Measurements from ENCODE around the gene PARVB.

Gene PARVB

DNA sequence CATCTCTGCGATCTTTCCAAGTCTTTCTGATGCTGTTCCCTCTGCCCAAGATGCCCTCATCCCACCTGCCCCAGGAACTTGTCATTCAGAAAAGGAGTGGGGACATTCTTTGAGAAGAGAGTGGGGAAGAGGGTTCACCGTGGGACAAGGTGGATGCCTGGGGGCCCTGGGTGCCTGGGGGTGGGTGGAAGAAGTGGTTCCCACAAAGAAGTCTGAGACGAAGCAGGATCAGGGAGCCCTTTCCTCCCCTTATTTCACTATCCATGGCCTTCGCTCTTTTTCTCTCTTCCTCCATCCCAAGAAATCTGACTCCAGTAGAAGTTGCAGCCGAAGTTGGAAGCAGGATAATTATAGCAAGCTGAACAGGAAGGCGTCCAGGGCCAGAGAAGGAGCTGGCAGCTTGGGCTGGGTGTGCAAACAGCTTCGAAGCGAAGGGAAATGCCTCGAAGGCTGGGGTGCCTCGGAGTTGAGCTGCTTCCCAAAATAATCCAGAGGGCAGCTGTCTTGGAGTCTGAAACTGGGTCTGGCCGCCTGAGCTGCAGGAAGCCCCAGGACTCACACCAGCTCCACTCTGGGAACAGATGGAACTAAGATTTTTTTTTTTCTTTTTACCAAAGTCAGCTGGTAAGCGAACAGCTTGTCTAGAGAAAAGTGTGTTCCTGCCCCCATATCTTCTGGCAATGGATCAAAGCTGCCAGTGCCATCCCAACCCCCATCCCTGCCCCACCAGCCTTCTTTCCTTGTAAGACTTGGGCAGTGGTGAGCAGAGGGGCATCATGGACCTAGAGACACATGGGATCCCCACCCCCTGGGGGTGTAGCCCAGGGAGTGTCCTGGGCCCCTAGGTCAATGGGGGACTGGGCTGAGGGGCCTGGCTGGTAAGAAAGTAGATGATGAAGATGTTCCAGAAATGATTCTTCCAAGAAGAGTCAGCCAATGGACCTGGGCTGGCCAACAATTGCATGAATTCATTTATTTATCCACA, 188.1 kb downstream of the PARVB start:
- Histone ChIP-seq H3K36me3 (ENCODE audit: control insufficient read depth in 5 of 5, insufficient read depth in 5 of 5, low read length in 5 of 5) (no peaks in the 10 kb centered on the region), H3K9ac (ENCODE audit: low read length in 5 of 5) (no peak overlapping the region), H3K4me3 (ENCODE audit: low read depth in 1 of 5, low read length in 5 of 5) (no peak overlapping the region), H3K9me3 (ENCODE audit: control insufficient read depth in 5 of 5, low read length in 5 of 5) (peaks cover 9 to 34% (median 22%) of the 10 kb centered on the region in 5 donors), H3K27ac (ENCODE audit: low read depth, low read length) (no peak overlapping the region), H3K27me3 (ENCODE audit: control insufficient read depth in 5 of 5, insufficient read depth in 4 of 5, low read length in 5 of 5) (peaks cover 0 to 6% (median 3%) of the 10 kb centered on the region in 5 donors), H3K4me1 (ENCODE audit: control insufficient read depth in 5 of 5, insufficient read depth in 5 of 5, low read length in 5 of 5) (peaks cover 0 to 6% (median 0%) of the 10 kb centered on the region in 5 donors)

DNA sequence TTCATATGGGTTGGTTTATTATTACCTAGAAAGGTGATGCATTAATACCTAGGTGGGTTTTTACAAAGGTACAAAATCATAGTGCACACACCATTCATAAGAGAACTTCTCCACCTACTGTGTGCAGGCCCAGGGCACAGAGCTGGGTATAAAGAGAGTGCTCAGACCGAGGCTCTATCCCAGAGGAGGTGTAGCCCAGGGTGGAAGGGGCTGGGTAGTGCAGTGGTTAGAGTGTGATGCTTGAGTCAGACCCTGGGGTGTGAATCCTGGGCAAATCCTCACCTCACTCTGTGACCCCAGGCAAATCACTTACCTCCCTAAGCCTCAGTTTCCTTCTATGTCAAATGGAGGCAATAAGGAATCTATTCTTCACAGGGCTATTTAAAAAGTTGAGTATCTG, 188.8 kb downstream of the PARVB start:
- H3K36me3 ChIP-seq (ENCODE audit: control insufficient read depth in 5 of 5, insufficient read depth in 5 of 5, low read length in 5 of 5) = no peaks in the 10 kb centered on the region
- peaks cover 0 to 7% (median 3%) of the 10 kb centered on the region in 5 donors for H3K27me3 ChIP-seq (ENCODE audit: control insufficient read depth in 5 of 5, insufficient read depth in 4 of 5, low read length in 5 of 5)
- no peak overlapping the region for H3K4me3 ChIP-seq (ENCODE audit: low read depth in 1 of 5, low read length in 5 of 5)
- peaks cover 0 to 6% (median 0%) of the 10 kb centered on the region in 5 donors for H3K4me1 ChIP-seq (ENCODE audit: control insufficient read depth in 5 of 5, insufficient read depth in 5 of 5, low read length in 5 of 5)
- H3K9ac ChIP-seq (ENCODE audit: low read length in 5 of 5) = no peak overlapping the region
- H3K27ac ChIP-seq (ENCODE audit: low read depth, low read length) = no peak overlapping the region
- H3K9me3 ChIP-seq (ENCODE audit: control insufficient read depth in 5 of 5, low read length in 5 of 5) = peaks cover 9 to 34% (median 20%) of the 10 kb centered on the region in 5 donors

DNA sequence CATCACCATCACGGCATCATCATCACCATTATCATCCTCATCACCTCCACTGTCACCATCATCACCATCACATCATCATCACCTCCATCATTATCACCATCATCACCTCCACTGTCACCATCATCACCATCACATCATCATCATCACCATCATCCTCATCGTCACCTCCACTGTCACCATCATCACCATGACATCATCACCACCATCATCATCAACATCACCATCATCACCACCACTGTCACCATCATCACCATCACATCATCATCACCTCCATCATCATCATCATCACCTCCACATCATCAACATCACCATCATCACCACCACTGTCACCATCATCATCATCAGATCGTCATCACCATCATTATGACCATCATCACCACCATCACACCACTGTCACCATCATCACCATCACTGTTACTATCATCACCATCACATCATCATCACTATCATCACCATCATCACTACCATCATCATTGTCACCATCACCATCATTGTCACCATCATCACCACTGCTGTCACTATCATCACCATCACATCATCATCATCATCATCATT, 189.5 kb downstream of the PARVB start:
- H3K36me3 ChIP-seq (ENCODE audit: control insufficient read depth in 5 of 5, insufficient read depth in 5 of 5, low read length in 5 of 5) = no peaks in the 10 kb centered on the region
- peaks cover 9 to 34% (median 20%) of the 10 kb centered on the region in 5 donors for H3K9me3 ChIP-seq (ENCODE audit: control insufficient read depth in 5 of 5, low read length in 5 of 5)
- no peak overlapping the region for H3K27ac ChIP-seq (ENCODE audit: low read depth, low read length)
- H3K27me3 ChIP-seq (ENCODE audit: control insufficient read depth in 5 of 5, insufficient read depth in 4 of 5, low read length in 5 of 5) = peaks cover 3 to 8% (median 5%) of the 10 kb centered on the region in 5 donors
- no peak overlapping the region for H3K9ac ChIP-seq (ENCODE audit: low read length in 5 of 5)
- peaks cover 0 to 6% (median 0%) of the 10 kb centered on the region in 5 donors for H3K4me1 ChIP-seq (ENCODE audit: control insufficient read depth in 5 of 5, insufficient read depth in 5 of 5, low read length in 5 of 5)
- no peak overlapping the region for H3K4me3 ChIP-seq (ENCODE audit: low read depth in 1 of 5, low read length in 5 of 5)

DNA sequence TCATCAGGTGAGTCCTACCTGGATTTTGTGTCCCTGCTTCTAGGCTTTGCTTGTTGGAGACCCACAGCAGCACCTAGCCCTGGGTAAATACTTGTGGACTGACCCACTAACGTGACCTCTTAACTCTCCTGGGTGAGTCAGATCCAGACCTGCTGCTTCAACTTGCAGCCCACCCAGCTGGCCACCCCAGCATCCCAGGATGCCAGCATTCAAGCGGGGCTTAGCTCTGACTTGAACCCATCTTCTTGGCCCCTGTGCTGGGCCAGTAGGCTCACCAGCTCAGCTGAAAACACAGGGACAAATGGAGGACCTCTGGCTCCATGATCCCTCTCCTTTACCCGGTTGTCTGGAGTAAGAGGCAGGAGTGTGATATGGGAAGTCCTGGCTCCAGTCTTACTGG, 190.1 kb downstream of the PARVB start:
- H3K4me1 ChIP-seq (ENCODE audit: control insufficient read depth in 5 of 5, insufficient read depth in 5 of 5, low read length in 5 of 5) = peaks cover 0 to 6% (median 0%) of the 10 kb centered on the region in 5 donors
- H3K27me3 ChIP-seq (ENCODE audit: control insufficient read depth in 5 of 5, insufficient read depth in 4 of 5, low read length in 5 of 5) = peaks cover 3 to 10% (median 5%) of the 10 kb centered on the region in 5 donors
- H3K9me3 ChIP-seq (ENCODE audit: control insufficient read depth in 5 of 5, low read length in 5 of 5) = peaks cover 7 to 30% (median 18%) of the 10 kb centered on the region in 5 donors
- H3K27ac ChIP-seq (ENCODE audit: low read depth, low read length) = no peak overlapping the region
- H3K36me3 ChIP-seq (ENCODE audit: control insufficient read depth in 5 of 5, insufficient read depth in 5 of 5, low read length in 5 of 5) = no peaks in the 10 kb centered on the region
- no peak overlapping the region for H3K9ac ChIP-seq (ENCODE audit: low read length in 5 of 5)
- no peak overlapping the region for H3K4me3 ChIP-seq (ENCODE audit: low read depth in 1 of 5, low read length in 5 of 5)

DNA sequence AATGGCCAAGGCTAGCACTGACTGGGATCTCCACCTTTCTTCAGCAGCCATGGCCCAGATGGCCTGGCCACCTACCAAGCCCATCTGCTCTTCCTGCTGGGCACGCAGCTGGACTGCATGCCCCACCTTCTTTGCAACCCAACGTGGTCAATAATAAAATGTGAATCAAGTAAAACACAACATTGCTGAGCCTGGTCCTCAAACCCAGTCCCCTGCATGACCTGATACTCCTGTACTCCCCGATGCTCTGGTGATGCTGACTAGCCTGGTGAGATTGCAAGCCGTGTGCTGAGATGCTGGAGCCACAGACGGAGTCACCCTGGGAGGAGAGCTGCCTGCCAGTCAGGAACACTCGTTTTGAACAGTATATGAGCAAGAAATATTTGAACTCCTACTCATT, 190.7 kb downstream of the PARVB start:
- H3K9ac ChIP-seq (ENCODE audit: low read length in 5 of 5) = no peak overlapping the region

DNA sequence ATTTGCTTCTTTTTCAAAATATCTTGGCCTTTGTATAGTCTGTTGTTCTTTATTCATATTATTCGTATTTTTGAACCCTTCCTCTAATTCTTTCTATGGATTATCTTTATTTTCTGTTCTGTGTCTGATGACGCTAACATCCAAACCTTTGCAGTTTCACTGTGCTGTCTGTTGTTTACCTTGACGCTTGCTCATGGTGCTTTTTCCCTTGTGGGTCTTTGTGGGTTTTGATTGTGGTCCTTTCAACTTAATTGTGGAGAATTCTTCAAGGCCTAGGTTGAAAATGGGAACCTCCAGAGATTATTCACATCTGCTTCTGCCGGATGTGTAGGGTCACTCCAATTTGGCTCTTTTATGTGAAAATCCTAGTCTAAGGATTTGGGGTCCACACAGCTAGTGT, 191.2 kb downstream of the PARVB start:
- H3K27ac ChIP-seq (ENCODE audit: low read depth, low read length) = no peak overlapping the region
- H3K36me3 ChIP-seq (ENCODE audit: control insufficient read depth in 5 of 5, insufficient read depth in 5 of 5, low read length in 5 of 5) = no peaks in the 10 kb centered on the region
- H3K4me1 ChIP-seq (ENCODE audit: control insufficient read depth in 5 of 5, insufficient read depth in 5 of 5, low read length in 5 of 5) = peaks cover 0 to 6% (median 0%) of the 10 kb centered on the region in 5 donors
- H3K9me3 ChIP-seq (ENCODE audit: control insufficient read depth in 5 of 5, low read length in 5 of 5) = peaks cover 3 to 19% (median 11%) of the 10 kb centered on the region in 5 donors
- no peak overlapping the region for H3K9ac ChIP-seq (ENCODE audit: low read length in 5 of 5)
- H3K27me3 ChIP-seq (ENCODE audit: control insufficient read depth in 5 of 5, insufficient read depth in 4 of 5, low read length in 5 of 5) = peaks cover 3 to 11% (median 5%) of the 10 kb centered on the region in 5 donors
- H3K4me3 ChIP-seq (ENCODE audit: low read depth in 1 of 5, low read length in 5 of 5) = no peak overlapping the region

More for the DNA sequence above, 190.7 kb downstream of the PARVB start:
- H3K27ac ChIP-seq (ENCODE audit: low read depth, low read length) = no peak overlapping the region
- peaks cover 7 to 25% (median 15%) of the 10 kb centered on the region in 5 donors for H3K9me3 ChIP-seq (ENCODE audit: control insufficient read depth in 5 of 5, low read length in 5 of 5)
- H3K4me1 ChIP-seq (ENCODE audit: control insufficient read depth in 5 of 5, insufficient read depth in 5 of 5, low read length in 5 of 5) = peaks cover 0 to 6% (median 0%) of the 10 kb centered on the region in 5 donors
- H3K4me3 ChIP-seq (ENCODE audit: low read depth in 1 of 5, low read length in 5 of 5) = no peak overlapping the region
- peaks cover 3 to 11% (median 5%) of the 10 kb centered on the region in 5 donors for H3K27me3 ChIP-seq (ENCODE audit: control insufficient read depth in 5 of 5, insufficient read depth in 4 of 5, low read length in 5 of 5)
- H3K36me3 ChIP-seq (ENCODE audit: control insufficient read depth in 5 of 5, insufficient read depth in 5 of 5, low read length in 5 of 5) = no peaks in the 10 kb centered on the region

DNA sequence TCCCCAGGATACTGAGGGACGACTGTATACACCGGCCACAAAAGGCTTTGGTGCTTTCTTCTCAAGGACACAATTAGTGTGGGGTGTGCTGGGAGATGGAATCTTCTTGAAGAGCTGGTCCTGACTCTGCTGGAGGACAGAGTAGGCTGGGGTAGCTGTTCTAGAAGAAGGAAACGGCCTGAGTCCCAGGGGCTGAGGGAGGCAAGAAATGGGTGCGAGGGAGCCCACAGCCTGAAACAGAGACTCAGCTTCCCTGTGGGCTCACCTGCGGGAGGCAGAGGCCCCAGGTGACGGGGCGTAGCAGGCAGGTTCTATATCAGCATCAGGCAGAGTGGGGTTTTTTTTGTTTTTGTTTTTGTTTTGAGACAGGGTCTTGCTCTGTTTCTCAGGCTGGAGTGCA, 193.2 kb downstream of the PARVB start:
- H3K27me3 ChIP-seq (ENCODE audit: control insufficient read depth in 5 of 5, insufficient read depth in 4 of 5, low read length in 5 of 5) = peaks cover 0 to 11% (median 5%) of the 10 kb centered on the region in 5 donors
- no peak overlapping the region for H3K27ac ChIP-seq (ENCODE audit: low read depth, low read length)
- H3K9me3 ChIP-seq (ENCODE audit: control insufficient read depth in 5 of 5, low read length in 5 of 5) = peaks cover 3 to 25% (median 16%) of the 10 kb centered on the region in 5 donors
- H3K4me1 ChIP-seq (ENCODE audit: control insufficient read depth in 5 of 5, insufficient read depth in 5 of 5, low read length in 5 of 5) = peaks cover 0 to 3% (median 0%) of the 10 kb centered on the region in 5 donors
- H3K9ac ChIP-seq (ENCODE audit: low read length in 5 of 5) = no peak overlapping the region
- no peaks in the 10 kb centered on the region for H3K36me3 ChIP-seq (ENCODE audit: control insufficient read depth in 5 of 5, insufficient read depth in 5 of 5, low read length in 5 of 5)
- no peak overlapping the region for H3K4me3 ChIP-seq (ENCODE audit: low read depth in 1 of 5, low read length in 5 of 5)

DNA sequence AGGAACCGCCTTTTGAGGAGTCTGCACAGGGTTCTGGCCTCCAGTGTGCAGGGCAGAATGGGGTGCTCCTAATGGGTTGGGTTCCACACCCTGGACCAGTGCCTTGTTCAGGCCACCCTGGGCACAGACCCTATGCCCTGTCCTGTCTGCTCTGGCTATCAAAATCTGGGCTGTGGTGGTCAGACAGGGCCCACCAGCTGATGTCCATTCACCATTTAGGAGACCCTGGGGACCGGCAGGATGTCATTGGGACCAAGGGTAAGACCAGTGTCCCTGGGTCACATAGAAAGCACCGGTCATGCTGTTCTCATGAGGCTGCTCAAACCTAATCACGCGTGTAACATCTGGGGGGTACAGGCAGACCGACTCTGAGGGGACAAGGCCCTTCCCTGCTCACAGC, 194.0 kb downstream of the PARVB start:
- no peak overlapping the region for H3K27ac ChIP-seq (ENCODE audit: low read depth, low read length)
- peaks cover 0 to 11% (median 5%) of the 10 kb centered on the region in 5 donors for H3K27me3 ChIP-seq (ENCODE audit: control insufficient read depth in 5 of 5, insufficient read depth in 4 of 5, low read length in 5 of 5)
- no peaks in the 10 kb centered on the region for H3K4me1 ChIP-seq (ENCODE audit: control insufficient read depth in 5 of 5, insufficient read depth in 5 of 5, low read length in 5 of 5)
- peaks cover 3 to 25% (median 16%) of the 10 kb centered on the region in 5 donors for H3K9me3 ChIP-seq (ENCODE audit: control insufficient read depth in 5 of 5, low read length in 5 of 5)
- H3K4me3 ChIP-seq (ENCODE audit: low read depth in 1 of 5, low read length in 5 of 5) = no peak overlapping the region
- no peak overlapping the region for H3K9ac ChIP-seq (ENCODE audit: low read length in 5 of 5)
- H3K36me3 ChIP-seq (ENCODE audit: control insufficient read depth in 5 of 5, insufficient read depth in 5 of 5, low read length in 5 of 5) = no peaks in the 10 kb centered on the region

DNA sequence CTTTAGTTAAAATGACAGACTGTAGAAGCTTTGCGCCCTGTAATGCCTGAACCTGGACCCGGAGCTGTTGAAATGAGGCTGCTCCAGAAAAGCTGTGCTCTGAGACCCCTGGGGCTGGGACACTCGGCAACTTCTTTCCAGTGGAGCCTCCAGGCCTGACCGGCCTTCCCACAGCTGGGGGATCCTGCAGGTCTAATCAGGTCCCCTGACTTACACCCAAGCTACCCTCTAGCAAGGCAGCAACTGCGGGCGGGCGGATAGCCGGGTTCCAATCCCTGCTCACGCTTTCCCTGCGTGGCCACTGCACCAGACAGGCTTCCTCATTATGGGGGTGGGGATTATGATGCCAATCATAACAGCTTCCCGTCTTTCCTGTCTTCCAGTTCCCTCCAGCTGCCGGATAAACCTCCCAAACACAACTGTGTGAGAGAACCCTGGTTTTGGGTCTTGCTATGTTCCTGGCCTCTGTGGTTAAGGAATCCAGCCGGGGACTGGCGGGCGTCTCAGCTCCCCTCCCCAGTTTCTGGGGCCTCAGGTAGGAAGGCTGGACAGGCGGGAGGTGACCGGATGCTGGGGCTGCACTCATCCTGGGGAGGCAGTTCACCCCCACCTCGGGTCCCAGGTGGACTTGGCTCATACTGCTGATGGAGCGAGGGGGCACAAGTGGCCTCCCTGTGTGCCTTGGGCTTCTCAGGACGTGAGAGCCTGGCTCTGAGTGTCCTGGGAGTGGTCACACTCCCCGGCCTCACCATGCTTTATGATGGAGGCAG, 195.2 kb downstream of the PARVB start:
- no peak overlapping the region for H3K9ac ChIP-seq (ENCODE audit: low read length in 5 of 5)
- no peaks in the 10 kb centered on the region for H3K4me1 ChIP-seq (ENCODE audit: control insufficient read depth in 5 of 5, insufficient read depth in 5 of 5, low read length in 5 of 5)
- H3K27me3 ChIP-seq (ENCODE audit: control insufficient read depth in 5 of 5, insufficient read depth in 4 of 5, low read length in 5 of 5) = peaks cover 0 to 11% (median 5%) of the 10 kb centered on the region in 5 donors
- no peak overlapping the region for H3K4me3 ChIP-seq (ENCODE audit: low read depth in 1 of 5, low read length in 5 of 5)
- peaks cover 3 to 22% (median 16%) of the 10 kb centered on the region in 5 donors for H3K9me3 ChIP-seq (ENCODE audit: control insufficient read depth in 5 of 5, low read length in 5 of 5)
- no peaks in the 10 kb centered on the region for H3K36me3 ChIP-seq (ENCODE audit: control insufficient read depth in 5 of 5, insufficient read depth in 5 of 5, low read length in 5 of 5)
- H3K27ac ChIP-seq (ENCODE audit: low read depth, low read length) = no peak overlapping the region
